Activated B cell treated with CpG ODN at 0.5 μM for 24 hours (primary cell): ENCODE results near the gene MT1G. TPM values are rescaled to one million over a fixed set of nuclear protein-coding genes. Genes with fewer than 3 reads are reported as not detected.

Experiments used
- ATAC-seq: fragments of 200-7000 bp; cut with Tn5 transposase; one replicate; pipeline ENCODE4 v1.10.0; 2021; ENCODE audit warnings: low read depth, mild to moderate bottlenecking, moderate library complexity
- CTCF ChIA-PET: fragments of 350-600 bp; sonication (Branson Sonifier 250); formaldehyde crosslinking; loops from one replicate; lab custom pipeline; 2021; ENCODE audit warnings: antibody characterized with exemption; lab: Charles Lee
- POLR2A ChIA-PET: fragments of 350-600 bp; sonication (Branson Sonifier 250); formaldehyde crosslinking; loops from one replicate; lab custom pipeline; 2021; ENCODE audit warnings: antibody characterized with exemption; lab: Charles Lee
- DNase-seq: peaks from one replicate; pipeline ENCODE4 v3.0.0; 2022
- H3K27ac Mint-ChIP-seq: one replicate; pipeline ENCODE4 v1.8.0; 2020; ENCODE audit warnings: mixed read lengths
- H3K27me3 Mint-ChIP-seq: one replicate; pipeline ENCODE4 v1.8.0; 2021; ENCODE audit warnings: mixed read lengths
- H3K36me3 Mint-ChIP-seq: one replicate; pipeline ENCODE4 v1.8.0; 2021; ENCODE audit warnings: low read depth, mixed read lengths
- H3K4me1 Mint-ChIP-seq: one replicate; pipeline ENCODE4 v1.8.0; 2021; ENCODE audit warnings: mixed read lengths
- H3K4me3 Mint-ChIP-seq: one replicate; pipeline ENCODE4 v1.8.0; 2020; ENCODE audit warnings: mild to moderate bottlenecking, mixed read lengths
- H3K9me3 Mint-ChIP-seq: one replicate; pipeline ENCODE4 v1.8.0; 2020; ENCODE audit warnings: mixed read lengths
- intact Hi-C: fragments of 100-400 bp; cut with micrococcal nuclease; formaldehyde crosslinking; loops from one replicate; pipeline ENCODE4 v1.15.1; 2024
- total RNA-seq: library from RNA; stranded (reverse); gene quantifications from 2 replicates; pipeline ENCODE4 v1.2.3, GENCODE V29; 2022
- TF ChIP-seq, protein P1 (sequence below): fragments of 200-600 bp; IDR thresholded peaks from one replicate; pipeline ENCODE4 v1.8.0; 2022; ENCODE audit warnings: antibody characterized with exemption, mild to moderate bottlenecking

The MT1G gene
- total RNA-seq, 1 donor from 2014 or later: 0.69 TPM

- TF ChIP-seq, protein P1, sequence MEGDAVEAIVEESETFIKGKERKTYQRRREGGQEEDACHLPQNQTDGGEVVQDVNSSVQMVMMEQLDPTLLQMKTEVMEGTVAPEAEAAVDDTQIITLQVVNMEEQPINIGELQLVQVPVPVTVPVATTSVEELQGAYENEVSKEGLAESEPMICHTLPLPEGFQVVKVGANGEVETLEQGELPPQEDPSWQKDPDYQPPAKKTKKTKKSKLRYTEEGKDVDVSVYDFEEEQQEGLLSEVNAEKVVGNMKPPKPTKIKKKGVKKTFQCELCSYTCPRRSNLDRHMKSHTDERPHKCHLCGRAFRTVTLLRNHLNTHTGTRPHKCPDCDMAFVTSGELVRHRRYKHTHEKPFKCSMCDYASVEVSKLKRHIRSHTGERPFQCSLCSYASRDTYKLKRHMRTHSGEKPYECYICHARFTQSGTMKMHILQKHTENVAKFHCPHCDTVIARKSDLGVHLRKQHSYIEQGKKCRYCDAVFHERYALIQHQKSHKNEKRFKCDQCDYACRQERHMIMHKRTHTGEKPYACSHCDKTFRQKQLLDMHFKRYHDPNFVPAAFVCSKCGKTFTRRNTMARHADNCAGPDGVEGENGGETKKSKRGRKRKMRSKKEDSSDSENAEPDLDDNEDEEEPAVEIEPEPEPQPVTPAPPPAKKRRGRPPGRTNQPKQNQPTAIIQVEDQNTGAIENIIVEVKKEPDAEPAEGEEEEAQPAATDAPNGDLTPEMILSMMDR: no peak
- POLR2A ChIA-PET: interaction anchor here (1.0 kb wide), 1 partner anchor 14 kb away, joined by 4 read pairs; the partner anchor contains the start of gene MT1F
- no peaks in the 10 kb centered on the region for H3K36me3 Mint-ChIP-seq
- peaks cover 64% of the 10 kb centered on the region for H3K27me3 Mint-ChIP-seq
- peaks cover 18% of the 10 kb centered on the region for H3K4me1 Mint-ChIP-seq
- DNase-seq (no peak), ATAC-seq (no peak)
- CTCF ChIA-PET: interaction anchor here (0.8 to 1.6 kb wide), 6 partner anchors 13 to 67 kb away, joined by 3 to 6 read pairs (median 3); no protein-coding TSS in a partner anchor
- no peak overlapping the region for H3K27ac Mint-ChIP-seq
- peak overlapping the region; percentile 46 for H3K4me3 Mint-ChIP-seq
- intact Hi-C loops: loop anchor here (1.0 to 5.0 kb wide), 5 partner anchors 13 to 130 kb away; partner anchors contain the start of genes MT1F, MT1X and MT2A
- H3K9me3 Mint-ChIP-seq: no peaks in the 10 kb centered on the region
Measured at GRCh38 chr16:56643833-56644232, 24.0 kb downstream of the MT1G start.

DNA sequence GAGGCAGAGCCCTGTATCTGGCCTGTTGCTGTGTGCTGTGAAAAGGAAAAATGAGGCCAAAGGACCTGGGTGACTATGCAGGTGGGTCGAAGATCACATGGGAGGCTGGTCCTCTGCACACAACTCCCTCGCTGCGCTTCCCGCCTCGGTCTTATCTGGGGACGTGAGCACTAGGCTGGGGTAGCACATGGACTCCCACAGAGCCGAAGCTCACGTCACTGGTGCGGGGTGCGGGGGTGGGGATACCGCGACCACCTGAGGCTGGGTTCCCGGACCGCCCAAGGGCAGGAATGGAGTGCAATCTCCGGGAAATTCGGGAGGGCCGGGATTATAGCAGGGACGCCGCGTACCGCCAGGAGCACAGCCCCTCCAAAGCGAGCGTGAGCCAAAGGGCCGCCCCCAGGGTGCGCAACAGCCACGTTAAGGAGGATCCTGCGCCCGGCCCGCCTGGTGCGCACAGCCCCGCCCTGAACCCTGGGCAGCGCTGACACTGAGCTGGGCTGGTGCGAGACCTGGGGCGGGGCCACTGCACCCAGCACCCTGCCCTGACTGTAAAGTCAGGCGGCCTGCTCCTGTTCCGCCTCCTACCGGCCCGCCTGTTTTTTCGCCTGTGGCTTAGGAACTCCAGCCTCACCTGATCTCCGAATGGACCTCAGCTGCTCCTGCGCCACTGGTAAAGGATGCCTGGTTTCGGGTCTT, 24.6 kb downstream of the MT1G start:
- Mint-ChIP-seq H3K9me3 (no peaks in the 10 kb centered on the region), H3K4me3 (peak overlapping the region; percentile 59), H3K4me1 (peaks cover 18% of the 10 kb centered on the region), H3K27me3 (peaks cover 64% of the 10 kb centered on the region), H3K27ac (no peak overlapping the region), H3K36me3 (no peaks in the 10 kb centered on the region)
- CTCF ChIA-PET: interaction anchor here (0.8 to 1.6 kb wide), 6 partner anchors 13 to 67 kb away, joined by 3 to 6 read pairs (median 3); no protein-coding TSS in a partner anchor
- ATAC-seq: peak; percentile 99
- intact Hi-C loops: loop anchor here (1.0 to 5.0 kb wide), 5 partner anchors 13 to 129 kb away; partner anchors contain the start of genes MT1F, MT1X and MT2A
- POLR2A ChIA-PET: interaction anchor here (0.9 to 1.0 kb wide), 2 partner anchors 14 to 18 kb away, joined by 3 to 4 read pairs; partner anchors contain the start of genes MT1E and MT1F
- DNase-seq: peak; percentile 42
- TF ChIP-seq, protein P1: no peak

- H3K36me3 Mint-ChIP-seq: no peaks in the 10 kb centered on the region
- POLR2A ChIA-PET: interaction anchor here (2.4 kb wide), 1 partner anchor 11 kb away, joined by 5 read pairs; no protein-coding TSS in a partner anchor
- DNase-seq (no peak), ATAC-seq (no peak)
- intact Hi-C loops: loop anchor here (5.0 kb wide), 1 partner anchor 41 kb away; the partner anchor contains the start of gene MT1X
- H3K9me3 Mint-ChIP-seq: no peaks in the 10 kb centered on the region
- H3K4me3 Mint-ChIP-seq: no peak overlapping the region
- TF ChIP-seq, protein P1: no peak
- no peak overlapping the region for H3K27ac Mint-ChIP-seq
- CTCF ChIA-PET: no interaction called here
- H3K4me1 Mint-ChIP-seq: peaks cover 23% of the 10 kb centered on the region
- peaks cover 69% of the 10 kb centered on the region for H3K27me3 Mint-ChIP-seq
Measured at GRCh38 chr16:56641166-56641565, 26.7 kb downstream of the MT1G start.

DNA sequence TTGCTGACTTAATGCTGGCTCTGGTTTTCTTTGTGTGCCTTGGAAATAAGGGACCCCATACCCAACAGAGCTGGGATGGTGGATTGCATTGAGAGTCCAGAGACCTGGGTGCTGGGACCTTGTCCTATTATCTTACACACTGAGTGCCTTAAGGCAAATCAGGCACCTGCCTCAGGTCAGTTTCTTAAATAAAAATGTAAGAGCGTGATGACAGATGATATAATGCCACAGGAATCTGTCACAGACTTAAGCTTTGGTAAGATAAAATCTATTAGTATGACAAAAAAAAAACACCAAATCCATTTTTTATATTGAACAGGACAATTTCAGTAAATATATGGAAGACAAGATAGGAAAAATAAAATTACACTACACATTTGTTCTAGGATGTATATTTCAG, 27.8 kb downstream of the MT1G start:
- POLR2A ChIA-PET: interaction anchor here (2.4 kb wide), 1 partner anchor 10 kb away, joined by 5 read pairs; no protein-coding TSS in a partner anchor
- ATAC-seq: no peak
- no peak for DNase-seq
- no peak overlapping the region for H3K27ac Mint-ChIP-seq
- intact Hi-C loops: loop anchor here (5.0 kb wide), 1 partner anchor 42 kb away; the partner anchor contains the start of gene MT1X
- H3K27me3 Mint-ChIP-seq: peaks cover 67% of the 10 kb centered on the region
- TF ChIP-seq, protein P1: no peak
- no peak overlapping the region for H3K4me3 Mint-ChIP-seq
- no peaks in the 10 kb centered on the region for H3K9me3 Mint-ChIP-seq
- H3K4me1 Mint-ChIP-seq: peaks cover 27% of the 10 kb centered on the region
- CTCF ChIA-PET: no interaction called here
- H3K36me3 Mint-ChIP-seq: no peaks in the 10 kb centered on the region

GRCh38 chr16:56639045-56639444, 28.8 kb downstream of the MT1G start:
- Mint-ChIP-seq H3K4me3 (no peak overlapping the region), H3K9me3 (no peaks in the 10 kb centered on the region), H3K27ac (no peak overlapping the region), H3K36me3 (no peaks in the 10 kb centered on the region), H3K4me1 (peaks cover 28% of the 10 kb centered on the region), H3K27me3 (peaks cover 69% of the 10 kb centered on the region)
- no peak for DNase-seq
- intact Hi-C loops: loop anchor here (10.0 kb wide), 1 partner anchor 296 kb away; the partner anchor contains the start of gene HERPUD1
- POLR2A ChIA-PET: interaction anchor here (0.7 to 2.4 kb wide), 2 partner anchors 9 to 15 kb away, joined by 4 to 5 read pairs; no protein-coding TSS in a partner anchor
- no peak for ATAC-seq
- CTCF ChIA-PET: no interaction called here
- TF ChIP-seq, protein P1: no peak
